ENCODE data around the gene FOXO1.
"Not testable (repeated sequence)": the region's sequence is repeated elsewhere in the genome, so short reads cannot be mapped to it uniquely, and the experiment has no call there.

Gene FOXO1

GRCh38 chr13:40666045-40666932, at the start of gene FOXO1:
Gene FOXO1, minus strand, starts transcription at chr13:40666641. Its CDS starts 429 bp downstream, at chr13:40666212.
- DNase-seq, result peak; percentile 90 to 92

- not testable (repeated sequence) for DNase-seq
Observed at GRCh38 chr13:40714433-40714832, 48.0 kb upstream of the FOXO1 start.

- DNase-seq, result no peak
Observed at GRCh38 chr13:40706439-40706838, 40.0 kb upstream of the FOXO1 start.

GRCh38 chr13:40697711-40698110, 31.3 kb upstream of the FOXO1 start:
- DNase-seq, result no peak

GRCh38 chr13:40694426-40694825, 28.0 kb upstream of the FOXO1 start:
- no peak for DNase-seq

- DNase-seq, result no peak
Observed at GRCh38 chr13:40692946-40693345, 26.5 kb upstream of the FOXO1 start.

- no peak for DNase-seq
Observed at GRCh38 chr13:40688781-40689180, 22.3 kb upstream of the FOXO1 start.

- peak in 1 of 2 donors; percentile 34 for DNase-seq
Observed at GRCh38 chr13:40682449-40683240, 16.2 kb upstream of the FOXO1 start.

- no peak for DNase-seq
Observed at GRCh38 chr13:40681341-40682146, 15.1 kb upstream of the FOXO1 start.

GRCh38 chr13:40680659-40681323, 14.3 kb upstream of the FOXO1 start:
- DNase-seq, result no peak

- no peak for DNase-seq
Observed at GRCh38 chr13:40679480-40679985, 13.1 kb upstream of the FOXO1 start.

GRCh38 chr13:40677064-40677463, 10.6 kb upstream of the FOXO1 start:
- DNase-seq, result no peak

- no peak for DNase-seq
Observed at GRCh38 chr13:40676007-40676406, 9.6 kb upstream of the FOXO1 start.

GRCh38 chr13:40673414-40673813, 7.0 kb upstream of the FOXO1 start:
- no peak for DNase-seq

- DNase-seq, result no peak
Observed at GRCh38 chr13:40672765-40673397, 6.4 kb upstream of the FOXO1 start.

GRCh38 chr13:40671956-40672764, 5.7 kb upstream of the FOXO1 start:
- DNase-seq, result no peak

GRCh38 chr13:40670307-40670706, 3.9 kb upstream of the FOXO1 start:
- no peak for DNase-seq

GRCh38 chr13:40668335-40668734, 1.9 kb upstream of the FOXO1 start:
- peak; percentile 59 for DNase-seq

- DNase-seq, result no peak
Observed at GRCh38 chr13:40667622-40667978, 1.2 kb upstream of the FOXO1 start.

GRCh38 chr13:40666933-40667621, 636 bp upstream of the FOXO1 start:
- peak in 1 of 2 donors; percentile 43 for DNase-seq

Data from CD4-positive, alpha-beta T cell treated with Interleukin-1 beta for 1 hour (primary cell).